KMS-11 (cell line): ENCODE measurements around the gene ZNF296.
A peak's percentile ranks its signal among the peaks of the same experiment; 100 is the strongest.

Experiments
- H2AFZ ChIP-seq: fragments of 200-600 bp; sonication (generic); 2 replicates; pipeline ENCODE4 v1.6.1; 2016; ENCODE audit warnings: antibody characterized with exemption, mixed run types, low read depth
- H3K27ac ChIP-seq: fragments of 200-600 bp; sonication (generic); 2 replicates; pipeline ENCODE4 v1.6.1; 2016; ENCODE audit warnings: mild to moderate bottlenecking, mixed run types
- H3K27me3 ChIP-seq: fragments of 200-600 bp; sonication (generic); 2 replicates; pipeline ENCODE4 v1.6.1; 2017; ENCODE audit warnings: mild to moderate bottlenecking, low read depth, mixed run types, moderate library complexity; ENCODE audit not compliant: insufficient read depth
- H3K36me3 ChIP-seq: fragments of 200-600 bp; sonication (generic); 2 replicates; pipeline ENCODE4 v1.6.1; 2017; ENCODE audit warnings: mild to moderate bottlenecking, mixed run types; ENCODE audit not compliant: insufficient read depth
- H3K4me1 ChIP-seq: fragments of 200-600 bp; sonication (generic); 2 replicates; pipeline ENCODE4 v1.6.1; 2016; ENCODE audit warnings: mild to moderate bottlenecking, low read depth, mixed run types; ENCODE audit not compliant: poor library complexity, severe bottlenecking
- H3K4me2 ChIP-seq: fragments of 200-600 bp; sonication (generic); 2 replicates; pipeline ENCODE4 v1.7.0; 2016; ENCODE audit warnings: mild to moderate bottlenecking, mixed run types
- H3K4me3 ChIP-seq: fragments of 200-600 bp; sonication (generic); IDR thresholded peaks from 2 replicates; pipeline ENCODE4 v1.6.1; 2017; ENCODE audit warnings: low read depth, low read length, mixed read lengths; ENCODE audit not compliant: insufficient read depth
- H3K79me2 ChIP-seq: fragments of 200-600 bp; sonication (generic); 2 replicates; pipeline ENCODE4 v1.6.1; 2016; ENCODE audit warnings: low read depth, mixed run types; ENCODE audit not compliant: insufficient read depth
- H3K9ac ChIP-seq: fragments of 200-600 bp; sonication (generic); 2 replicates; pipeline ENCODE4 v1.6.1; 2016; ENCODE audit warnings: mild to moderate bottlenecking, mixed run types
- H4K20me1 ChIP-seq: fragments of 200-600 bp; sonication (generic); 2 replicates; pipeline ENCODE4 v1.6.1; 2016; ENCODE audit warnings: mild to moderate bottlenecking, mixed run types; ENCODE audit not compliant: insufficient read depth
- CTCF ChIP-seq: fragments of 200-600 bp; sonication (generic); conservative IDR thresholded peaks from 2 replicates; pipeline ENCODE4 v1.6.1; 2017; ENCODE audit warnings: low read depth, mild to moderate bottlenecking, antibody characterized with exemption, low read length, moderate library complexity, mixed read lengths

Gene ZNF296

GRCh38 chr19:45097450-45097775, 21.1 kb upstream of the ZNF296 start:
- Histone ChIP-seq H2AFZ (no peak overlapping the region), H3K79me2 (peaks cover 93% of the 10 kb centered on the region), H3K9ac (no peak overlapping the region), H3K27ac (no peak overlapping the region), H4K20me1 (peaks cover 3% of the 10 kb centered on the region; the same call in 1 of the 2 replicates), H3K4me3 (no peak overlapping the region), H3K4me1 (peaks cover 47% of the 10 kb centered on the region), H3K4me2 (peak overlapping the region; percentile 19; the same call in 1 of the 2 replicates), H3K36me3 (no peaks in the 10 kb centered on the region), H3K27me3 (no peaks in the 10 kb centered on the region)
- TF ChIP-seq CTCF: no peak

- Histone ChIP-seq H3K27ac (no peak overlapping the region), H3K4me2 (no peak overlapping the region), H3K4me3 (no peak overlapping the region), H3K79me2 (peaks cover 86% of the 10 kb centered on the region), H3K27me3 (no peaks in the 10 kb centered on the region), H3K9ac (no peak overlapping the region), H4K20me1 (peaks cover 3% of the 10 kb centered on the region; the same call in 1 of the 2 replicates), H2AFZ (no peak overlapping the region), H3K4me1 (peaks cover 47% of the 10 kb centered on the region), H3K36me3 (no peaks in the 10 kb centered on the region)
- TF ChIP-seq CTCF: no peak
Measured at GRCh38 chr19:45096700-45097099, 20.4 kb upstream of the ZNF296 start.

GRCh38 chr19:45095496-45096413, 19.5 kb upstream of the ZNF296 start:
- Histone ChIP-seq H3K27ac (no peak overlapping the region), H3K4me1 (peaks cover 52% of the 10 kb centered on the region), H3K4me2 (peak overlapping the region; percentile 15; the same call in 1 of the 2 replicates), H3K27me3 (no peaks in the 10 kb centered on the region), H3K36me3 (no peaks in the 10 kb centered on the region; the same call in 1 of the 2 replicates), H3K4me3 (no peak overlapping the region), H3K79me2 (peaks cover 76% of the 10 kb centered on the region), H2AFZ (no peak overlapping the region), H3K9ac (no peak overlapping the region), H4K20me1 (peaks cover 3% of the 10 kb centered on the region; the same call in 1 of the 2 replicates)
- TF ChIP-seq CTCF: no peak

- H3K4me3 ChIP-seq: no peak overlapping the region
- no peak overlapping the region for H3K27ac ChIP-seq
- peaks cover 3% of the 10 kb centered on the region; the same call in 1 of the 2 replicates for H4K20me1 ChIP-seq
- H2AFZ ChIP-seq: no peak overlapping the region
- H3K27me3 ChIP-seq: no peaks in the 10 kb centered on the region
- H3K4me2 ChIP-seq: peak overlapping the region; percentile 98; the same call in 1 of the 2 replicates
- peaks cover 66% of the 10 kb centered on the region for H3K79me2 ChIP-seq
- TF ChIP-seq CTCF: no peak
- H3K4me1 ChIP-seq: peaks cover 52% of the 10 kb centered on the region
- H3K36me3 ChIP-seq: peaks cover 6% of the 10 kb centered on the region; the same call in 1 of the 2 replicates
- H3K9ac ChIP-seq: no peak overlapping the region; the same call in 1 of the 2 replicates
Measured at GRCh38 chr19:45094707-45095106, 18.4 kb upstream of the ZNF296 start.
